Posterior vena cava (tissue), 2 donors: Measurements from ENCODE around the gene DCLRE1B. TPM values are rescaled to one million over a fixed set of nuclear protein-coding genes. Genes with fewer than 3 reads are reported as not detected.
"Not testable (repeated sequence)": the region's sequence is repeated elsewhere in the genome, so short reads cannot be mapped to it uniquely, and the experiment has no call there.

Experiments used
- DNase-seq: peaks from one replicate; pipeline ENCODE4 v3.0.0-alpha.2; 2020; ENCODE audit warnings: low spot score
- intact Hi-C, 2 donors: fragments of 100-400 bp; cut with DNase I; formaldehyde crosslinking; loops; one replicate each; pipeline versions ENCODE4 v1.14.1 to v1.14.2; 2022 to 2023
- total RNA-seq, 2 donors: library from RNA; stranded (reverse); fragmentation: NEBNext Ultra II Directional; extraction: Animal tissue kit (Norgen Biotek cat#: 25700); gene quantifications; one replicate each; pipeline ENCODE4 v1.2.1, GENCODE V29; 2021
- donor health status: DM: yes; HTN: yes; CAD: no.
- donor health status: DM: yes; HTN: yes; CAD: no.

DCLRE1B gene
- total RNA-seq, 2 donors from 2014 or later = 5.3 to 5.5 TPM

- intact Hi-C loops = no loop called here
- no peak for DNase-seq
These were observed 37.4 kb downstream of the DCLRE1B start for GRCh38 chr1:113942527-113942926.

- intact Hi-C loops = no loop called here
- DNase-seq = no peak
These were observed 38.1 kb downstream of the DCLRE1B start for GRCh38 chr1:113943028-113943811.

GRCh38 chr1:113945329-113945728, 40.2 kb downstream of the DCLRE1B start:
- DNase-seq = no peak
- intact Hi-C loops = no loop called here

GRCh38 chr1:113946112-113946511, 41.0 kb downstream of the DCLRE1B start:
- intact Hi-C loops = no loop called here
- no peak for DNase-seq

GRCh38 chr1:113946678-113947387, 41.7 kb downstream of the DCLRE1B start:
- intact Hi-C loops = no loop called here

GRCh38 chr1:113947388-113948107, 42.4 kb downstream of the DCLRE1B start:
- DNase-seq = no peak

More at GRCh38 chr1:113946678-113947387, 41.7 kb downstream of the DCLRE1B start:
- no peak for DNase-seq

GRCh38 chr1:113948151-113948550, 43.0 kb downstream of the DCLRE1B start:
- DNase-seq = not testable (repeated sequence)

More at GRCh38 chr1:113947388-113948107, 42.4 kb downstream of the DCLRE1B start:
- intact Hi-C loops = no loop called here

GRCh38 chr1:113949007-113949406, 43.9 kb downstream of the DCLRE1B start:
- intact Hi-C loops = no loop called here
- DNase-seq = no peak

More at GRCh38 chr1:113948151-113948550, 43.0 kb downstream of the DCLRE1B start:
- intact Hi-C loops = not testable (repeated sequence)

GRCh38 chr1:113950908-113951307, 45.8 kb downstream of the DCLRE1B start:
- intact Hi-C loops = no loop called here
- DNase-seq = no peak

- DNase-seq = no peak
- intact Hi-C loops = no loop called here
These were observed 46.6 kb downstream of the DCLRE1B start for GRCh38 chr1:113951719-113952118.

- intact Hi-C loops = no loop called here
- no peak for DNase-seq
These were observed 52.9 kb downstream of the DCLRE1B start for GRCh38 chr1:113957984-113958383.

- no peak for DNase-seq
- intact Hi-C loops = no loop called here
These were observed 53.6 kb downstream of the DCLRE1B start for GRCh38 chr1:113958691-113959090.

- intact Hi-C loops = no loop called here
- DNase-seq = no peak
These were observed 58.3 kb downstream of the DCLRE1B start for GRCh38 chr1:113963281-113963906.

Other genes starting within 250 kb of the DCLRE1B start
- gene PHTF1, start 145.8 kb upstream of the DCLRE1B start, total RNA-seq = 10 to 100 TPM; 12.0 to 13.2 TPM
- gene RSBN1, start 92.8 kb upstream of the DCLRE1B start, total RNA-seq = 10 to 100 TPM; 14.4 to 16.2 TPM
- 1 to 10 TPM; 3.9 to 4.6 TPM for gene PTPN22, start 33.6 kb upstream of the DCLRE1B start, total RNA-seq
- gene BCL2L15, start 17.7 kb upstream of the DCLRE1B start, total RNA-seq = under 1 TPM; 0.32 to 0.57 TPM
- 10 to 100 TPM in 1 of 2 donors, 1 to 10 TPM in 1; 8.3 to 20.0 TPM for gene AP4B1, start 527 bp upstream of the DCLRE1B start, total RNA-seq
- gene HIPK1, start 24.0 kb downstream of the DCLRE1B start, total RNA-seq = 10 to 100 TPM; 68.9 to 78.9 TPM
- gene OLFML3, start 74.1 kb downstream of the DCLRE1B start, total RNA-seq = 100 to 1,000 TPM in 1 of 2 donors, 10 to 100 TPM in 1; 43.6 to 109 TPM
- gene SYT6, start 248.5 kb downstream of the DCLRE1B start, total RNA-seq = under 1 TPM in 1 of 2 donors, not detected in 1; 0.10 TPM